ENCODE measurements around the gene PRR19.
A peak's percentile ranks its signal among the peaks of the same experiment; 100 is the strongest.

GRCh38 chr19:42295831-42296525, 6.0 kb upstream of the PRR19 start:
- TF ChIP-seq POLR2A (IDR thresholded peaks at IDR 0.05) = no peak
- TF ChIP-seq CTCF (IDR thresholded peaks at IDR 0.05 in 8 of 11, conservative IDR thresholded peaks at IDR 0.05 in 3 of 11) = peak; percentile 92 to 98 (median 96)
